HG03378 (cell line): ENCODE data around the gene DPM3.
"Not testable (repeated sequence)": the region's sequence is repeated elsewhere in the genome, so short reads cannot be mapped to it uniquely, and the experiment has no call there.

Experiments
- ATAC-seq: cut with Tn5 transposase; IDR thresholded peaks from one replicate; pipeline ENCODE4 v1.9.1; 2021; ENCODE audit warnings: mild to moderate bottlenecking, moderate library complexity; ENCODE audit not compliant: unreplicated experiment

Gene DPM3

DNA sequence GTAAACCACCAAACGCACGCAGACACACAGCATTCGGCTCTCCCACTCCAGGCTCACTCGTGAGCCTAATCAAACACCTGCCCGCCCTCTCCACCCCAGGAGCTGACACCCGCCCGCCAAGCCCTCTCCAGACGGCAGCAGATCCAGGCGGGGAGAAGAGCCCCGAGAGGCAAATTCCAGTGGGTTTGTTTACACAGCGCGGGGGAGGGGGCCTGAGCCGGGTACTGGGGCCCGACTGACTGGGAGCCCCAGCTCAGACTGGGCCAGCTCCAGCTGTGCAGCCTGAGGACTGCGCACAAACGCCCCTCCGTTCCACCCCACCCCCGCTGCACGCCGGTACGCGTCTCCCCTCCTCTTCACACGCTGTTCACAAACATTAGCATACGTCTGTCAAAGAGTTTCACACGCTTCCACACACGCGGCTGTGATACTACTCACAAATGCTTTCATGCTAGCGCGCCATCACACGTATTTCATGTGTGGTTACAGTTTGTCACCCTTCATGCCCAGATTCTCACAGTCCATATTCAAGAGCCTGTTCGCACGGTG lies 13.7 kb downstream of the DPM3 start:
- ATAC-seq, result no peak

DNA sequence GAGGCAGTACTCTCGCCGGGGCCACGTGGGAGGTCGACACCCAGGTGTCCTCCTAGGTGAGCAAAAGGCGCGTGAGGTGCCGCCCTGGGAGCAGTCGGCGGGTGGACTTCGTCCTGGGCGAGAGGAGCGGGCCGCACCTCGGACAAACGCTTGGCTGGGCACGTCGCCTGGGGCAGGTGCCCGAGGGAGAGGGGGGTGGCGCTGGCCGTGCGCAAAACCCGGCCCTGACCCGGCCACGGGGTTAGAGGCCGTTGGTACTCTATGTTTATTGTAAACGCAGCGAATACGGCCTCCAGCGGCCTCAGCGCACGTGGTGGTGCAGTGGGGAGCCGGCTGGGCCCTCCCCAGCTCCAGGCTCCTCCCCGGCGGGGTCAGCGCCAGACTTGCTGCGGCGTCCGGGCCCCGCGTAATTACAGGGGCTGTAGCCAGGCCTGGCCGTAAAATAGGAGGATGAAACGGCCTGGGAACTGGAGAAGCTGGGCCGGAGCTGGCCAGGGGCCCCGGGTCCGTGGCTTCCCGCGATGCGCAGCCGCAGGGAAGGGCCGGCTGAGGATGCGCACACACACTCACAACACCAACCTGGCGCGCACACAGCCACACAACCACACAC lies 14.3 kb downstream of the DPM3 start:
- ATAC-seq, result no peak

DNA sequence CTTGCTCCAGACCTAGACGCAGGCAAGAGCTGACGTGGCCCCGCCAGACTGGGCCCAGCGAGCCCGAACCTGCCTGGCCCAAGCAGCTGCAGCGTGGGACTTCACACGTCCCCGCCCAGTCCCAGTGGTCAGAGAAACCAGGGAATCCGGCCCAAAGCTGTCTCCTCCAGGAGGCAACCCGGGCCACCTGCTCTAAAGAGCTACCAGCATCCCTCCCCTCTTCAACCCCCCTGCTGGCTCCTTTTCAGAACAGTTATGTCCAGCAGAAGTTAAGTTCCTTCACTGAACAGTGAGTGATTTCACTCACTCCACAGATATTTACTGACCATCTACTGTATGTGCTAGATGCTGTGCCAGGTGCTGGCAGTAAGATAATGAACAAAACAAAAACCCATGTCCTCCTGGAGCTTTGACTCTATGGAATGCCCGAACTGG lies 14.8 kb downstream of the DPM3 start:
- no peak for ATAC-seq

DNA sequence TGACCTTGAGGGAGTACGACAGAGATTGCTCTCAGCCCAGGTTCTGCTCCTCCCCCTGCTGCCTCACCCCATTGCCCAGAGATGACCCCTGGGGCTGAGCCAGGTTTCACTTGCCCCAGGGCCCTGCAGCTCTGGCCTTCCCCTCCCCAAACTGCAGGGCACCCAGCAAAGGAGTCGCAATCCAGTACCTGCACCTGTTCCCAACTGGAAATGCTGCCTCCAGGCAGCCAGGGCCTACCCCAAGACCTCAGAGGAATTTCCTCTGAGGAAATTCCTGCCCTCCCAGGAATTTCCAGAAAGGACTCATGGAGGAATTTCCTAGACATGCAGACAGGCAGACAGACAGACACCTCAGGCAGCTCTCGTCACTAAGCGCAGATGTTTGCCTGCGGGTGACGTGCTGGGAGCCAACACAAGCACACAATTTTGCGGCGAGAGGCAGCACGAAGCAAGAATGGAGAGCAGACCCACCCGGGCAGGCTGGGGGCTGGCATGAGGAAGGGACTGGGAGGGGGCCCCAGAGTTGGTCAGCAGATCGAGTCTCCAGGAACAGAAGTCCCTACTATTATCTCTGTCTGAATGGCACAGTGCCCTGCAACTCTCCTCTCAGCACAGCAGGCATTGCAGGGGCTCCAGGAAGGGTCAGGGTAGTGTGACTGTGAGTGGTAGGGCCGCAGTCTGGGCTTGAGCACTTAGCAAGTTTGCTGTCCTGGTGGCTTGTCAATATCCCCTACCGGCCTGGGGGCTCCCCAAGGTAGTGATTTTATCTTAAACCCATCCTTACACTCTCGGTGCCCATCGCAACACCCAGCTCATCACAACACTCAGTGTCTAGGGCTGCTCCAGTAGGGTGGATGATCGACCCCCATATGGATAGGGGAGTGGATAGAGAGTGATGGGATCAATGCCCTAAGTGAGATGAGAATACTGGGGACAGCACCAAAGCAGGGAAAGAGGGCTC lies 15.5 kb downstream of the DPM3 start:
- ATAC-seq, result no peak

DNA sequence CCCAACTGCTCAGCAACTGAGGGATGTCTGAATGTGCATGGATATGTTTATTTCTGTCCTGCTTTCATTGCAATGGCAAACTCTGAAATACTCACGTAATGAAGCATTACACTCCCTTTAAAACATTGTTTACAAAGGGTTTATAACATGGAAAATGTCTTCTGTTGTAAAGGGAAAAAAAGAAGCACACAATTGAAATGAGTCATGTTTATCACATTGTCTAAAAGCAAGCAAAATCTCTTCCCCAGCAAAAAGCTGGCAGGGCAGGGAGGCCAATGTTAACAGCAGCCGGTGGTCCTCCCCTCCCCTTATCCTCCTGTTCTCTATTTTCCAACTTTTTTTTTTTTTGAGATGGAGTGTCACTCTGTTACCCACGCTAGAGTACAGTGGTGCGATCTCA lies 16.5 kb downstream of the DPM3 start:
- no peak for ATAC-seq

DNA sequence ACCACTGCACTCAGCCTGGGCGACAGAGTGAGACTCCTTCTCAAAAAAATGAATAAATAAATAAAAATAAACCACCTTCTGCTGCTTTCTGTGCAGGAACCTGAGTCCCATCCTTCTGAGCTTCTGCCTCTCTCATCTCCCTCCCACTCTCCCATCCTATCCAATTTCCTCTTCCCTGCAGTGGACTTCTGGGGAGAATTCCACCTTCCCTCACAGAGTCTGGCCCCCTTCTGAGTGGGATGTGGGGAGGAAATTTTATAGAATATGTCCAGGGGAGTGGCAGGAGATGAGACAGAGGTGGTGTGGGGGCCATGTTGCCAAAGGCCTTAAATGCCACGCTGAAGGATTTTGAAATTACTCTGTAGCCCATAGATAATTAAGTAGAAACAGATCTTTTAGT lies 18.0 kb downstream of the DPM3 start:
- ATAC-seq, result no peak

DNA sequence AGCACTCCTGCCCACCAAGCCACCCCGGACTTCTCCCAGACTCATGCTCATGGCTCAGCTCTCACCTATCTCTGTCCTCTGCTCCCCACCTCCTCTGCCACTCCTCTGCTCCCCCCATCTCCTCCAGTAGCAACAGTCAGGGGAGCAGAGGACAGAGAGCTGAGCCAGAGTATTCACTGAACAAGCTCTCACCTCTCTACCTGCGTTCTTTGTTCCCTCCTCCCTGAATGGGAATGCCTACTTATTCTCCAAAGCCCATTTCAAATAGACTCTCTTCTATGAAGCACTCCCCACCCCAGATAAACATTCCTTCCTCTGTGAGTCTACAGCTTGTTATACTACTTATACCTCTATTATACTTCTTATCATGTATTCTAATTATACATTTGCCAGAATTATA lies 19.1 kb downstream of the DPM3 start:
- no peak for ATAC-seq

DNA sequence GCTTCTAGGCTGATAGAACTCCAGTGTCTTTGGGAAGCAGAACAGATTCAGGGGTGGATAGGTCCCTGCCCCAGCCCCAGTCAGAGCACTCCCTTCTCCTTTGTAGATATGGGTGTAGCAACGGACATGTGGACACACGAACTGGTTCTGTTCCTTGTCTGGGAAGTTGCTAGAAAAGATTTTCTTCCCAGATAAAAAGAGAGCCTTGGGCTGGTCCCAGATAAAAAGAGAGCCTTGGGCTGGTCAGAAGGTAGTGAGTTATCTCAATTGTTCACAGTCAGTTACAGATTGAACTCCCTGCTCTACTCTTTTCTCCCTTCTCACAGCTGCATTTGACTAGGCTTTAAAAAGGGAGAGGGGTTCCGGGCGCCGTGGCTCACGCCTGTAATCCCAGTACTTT lies 20.1 kb downstream of the DPM3 start:
- no peak for ATAC-seq

DNA sequence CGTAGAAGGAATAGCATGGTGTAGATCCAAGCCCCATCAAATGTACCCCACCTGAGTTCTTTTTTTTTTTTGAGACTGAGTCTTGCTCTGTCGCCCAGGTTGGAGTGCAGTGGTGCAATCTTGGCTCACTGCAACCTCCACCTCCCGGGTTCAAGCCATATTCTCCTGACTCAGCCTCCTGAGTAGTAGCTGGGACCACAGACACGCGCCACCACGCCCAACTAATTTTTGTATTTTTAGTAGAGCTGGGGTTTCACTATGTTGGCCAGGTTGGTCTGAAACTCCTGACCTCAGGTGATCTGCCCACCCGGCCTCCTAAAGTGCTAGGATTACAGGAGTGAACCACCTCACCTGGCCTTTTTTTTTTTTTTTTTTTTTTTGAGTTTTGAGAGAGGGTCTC lies 22.2 kb downstream of the DPM3 start:
- ATAC-seq, result not testable (repeated sequence)

DNA sequence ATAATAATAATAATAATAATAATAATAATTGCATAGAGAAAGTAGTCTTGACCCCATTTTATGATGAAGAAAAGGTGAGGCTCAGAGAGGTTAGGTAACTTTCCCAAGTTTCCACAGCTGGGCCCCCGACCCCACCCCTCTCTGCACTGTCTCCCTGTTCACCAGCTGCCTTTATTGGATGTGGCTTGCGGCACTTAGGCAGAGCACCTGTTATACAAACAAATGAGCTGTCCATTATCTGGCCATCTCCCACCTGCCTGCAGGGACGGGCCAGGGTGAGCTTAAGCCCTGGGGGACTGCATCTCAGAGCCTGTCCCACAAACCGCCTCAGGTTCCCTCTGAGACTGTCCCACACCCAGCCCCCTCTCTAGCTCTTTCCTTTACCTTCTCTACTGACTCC lies 22.7 kb downstream of the DPM3 start:
- no peak for ATAC-seq

DNA sequence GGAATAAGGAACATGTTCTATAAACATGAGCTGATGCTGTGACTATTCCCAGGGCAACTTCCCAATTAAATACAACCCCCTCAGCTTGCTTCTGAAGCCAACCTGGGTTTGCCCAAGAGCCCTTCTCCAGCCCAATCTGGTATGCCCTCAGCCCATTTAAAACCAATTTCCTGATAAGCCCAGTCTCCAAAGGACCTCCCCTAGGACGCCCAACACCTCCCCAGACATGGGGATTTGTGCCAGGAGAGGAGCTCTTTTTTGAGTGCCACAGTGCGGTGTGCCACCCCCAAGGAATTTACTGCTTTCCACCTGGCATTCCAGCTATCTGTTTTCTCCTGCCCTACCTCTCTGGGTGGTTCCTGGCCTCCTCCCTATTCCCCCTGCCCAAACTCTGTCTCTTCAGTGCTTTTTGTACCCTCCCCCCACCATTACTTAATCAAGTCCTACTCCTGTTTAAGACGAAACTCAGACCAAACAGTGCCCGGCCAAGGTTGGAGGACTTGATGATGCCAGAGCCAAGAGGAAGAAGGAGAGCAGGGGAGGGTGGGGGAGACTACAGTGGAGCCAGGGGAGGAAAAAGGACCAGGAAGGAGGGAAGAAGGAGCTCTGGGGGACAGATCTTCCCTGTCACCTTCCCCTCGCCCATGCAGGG lies 24.1 kb downstream of the DPM3 start:
- no peak for ATAC-seq

DNA sequence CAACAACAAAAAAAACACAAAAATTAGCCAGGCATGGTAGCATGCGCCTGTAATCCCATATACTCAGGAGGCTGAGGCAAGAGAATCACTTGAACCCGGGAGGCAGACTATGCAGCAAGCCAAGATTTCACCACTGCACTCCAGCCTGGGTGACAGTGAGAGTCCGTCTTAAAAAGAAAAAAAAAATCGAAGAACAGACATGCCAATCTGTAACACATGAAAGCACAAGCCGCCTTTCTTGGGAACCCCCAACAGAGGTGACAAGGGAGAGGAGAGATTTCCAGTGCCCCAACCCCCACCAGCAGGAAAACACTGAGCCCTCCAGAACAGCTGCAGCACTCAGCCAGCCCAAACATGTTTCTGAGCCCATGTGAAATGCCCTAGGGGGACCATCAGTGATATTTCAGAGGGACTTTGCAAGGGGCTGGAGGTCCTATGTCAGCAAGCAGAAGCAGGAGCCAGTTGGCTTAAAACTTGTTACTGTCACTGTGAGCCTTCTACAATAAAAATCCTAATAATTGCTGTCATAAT lies 26.8 kb downstream of the DPM3 start:
- ATAC-seq, result no peak

DNA sequence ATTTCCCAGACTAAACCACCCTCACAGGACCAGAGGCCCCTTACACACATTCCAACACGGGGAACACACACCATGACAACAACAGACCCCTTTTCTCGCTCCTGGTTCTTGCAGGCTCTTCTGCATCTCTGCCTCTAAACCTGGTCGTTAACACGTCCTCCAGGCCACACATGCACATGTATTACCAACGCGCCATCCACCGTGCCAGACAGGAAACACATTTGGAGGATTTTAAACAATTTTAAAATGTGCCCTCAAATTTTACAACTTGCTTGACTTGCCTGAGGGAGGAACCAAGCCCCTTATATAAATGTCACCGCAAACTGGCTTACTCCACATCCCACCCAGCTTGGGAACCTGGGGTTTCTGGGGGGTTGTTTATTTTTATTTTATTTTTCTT lies 29.5 kb downstream of the DPM3 start:
- ATAC-seq, result no peak

DNA sequence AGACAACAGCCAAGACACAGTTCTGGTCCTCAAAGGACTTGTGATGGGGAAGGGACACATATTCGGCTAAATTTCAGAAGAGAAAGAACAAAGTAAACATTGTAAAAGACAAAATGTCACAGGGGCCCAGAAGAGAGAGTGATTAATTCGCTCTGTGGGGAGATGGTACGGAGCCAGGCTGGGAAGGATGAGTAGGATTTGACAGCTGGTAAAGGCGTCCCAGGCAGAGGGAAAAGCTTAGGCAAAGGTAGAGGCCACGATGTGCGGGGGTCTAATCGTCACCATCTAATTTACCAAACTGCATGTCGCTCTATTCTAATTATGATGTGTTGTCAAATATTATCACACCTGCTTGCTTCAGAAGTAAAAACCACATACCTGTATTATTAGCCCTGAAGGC lies 29.9 kb downstream of the DPM3 start:
- ATAC-seq, result no peak

DNA sequence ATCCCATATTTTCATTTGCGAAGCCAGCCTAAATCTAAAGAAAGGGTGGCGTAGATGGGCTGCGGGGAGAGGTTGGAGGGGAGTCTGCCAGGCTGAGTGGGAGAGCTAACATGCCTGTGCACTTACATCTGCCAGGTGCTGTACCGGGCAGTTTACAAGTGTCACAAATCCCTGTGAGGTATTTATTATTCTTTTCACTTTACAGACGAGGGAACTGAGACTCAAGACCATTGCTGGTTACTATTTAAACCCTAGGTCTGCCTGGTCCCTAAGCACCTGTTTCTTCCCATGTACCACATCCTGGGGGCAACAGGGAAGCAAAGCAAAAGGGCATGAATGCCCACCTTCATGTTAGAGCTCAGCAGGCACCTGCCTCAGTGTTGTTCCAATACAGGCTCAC lies 32.0 kb downstream of the DPM3 start:
- ATAC-seq, result no peak

DNA sequence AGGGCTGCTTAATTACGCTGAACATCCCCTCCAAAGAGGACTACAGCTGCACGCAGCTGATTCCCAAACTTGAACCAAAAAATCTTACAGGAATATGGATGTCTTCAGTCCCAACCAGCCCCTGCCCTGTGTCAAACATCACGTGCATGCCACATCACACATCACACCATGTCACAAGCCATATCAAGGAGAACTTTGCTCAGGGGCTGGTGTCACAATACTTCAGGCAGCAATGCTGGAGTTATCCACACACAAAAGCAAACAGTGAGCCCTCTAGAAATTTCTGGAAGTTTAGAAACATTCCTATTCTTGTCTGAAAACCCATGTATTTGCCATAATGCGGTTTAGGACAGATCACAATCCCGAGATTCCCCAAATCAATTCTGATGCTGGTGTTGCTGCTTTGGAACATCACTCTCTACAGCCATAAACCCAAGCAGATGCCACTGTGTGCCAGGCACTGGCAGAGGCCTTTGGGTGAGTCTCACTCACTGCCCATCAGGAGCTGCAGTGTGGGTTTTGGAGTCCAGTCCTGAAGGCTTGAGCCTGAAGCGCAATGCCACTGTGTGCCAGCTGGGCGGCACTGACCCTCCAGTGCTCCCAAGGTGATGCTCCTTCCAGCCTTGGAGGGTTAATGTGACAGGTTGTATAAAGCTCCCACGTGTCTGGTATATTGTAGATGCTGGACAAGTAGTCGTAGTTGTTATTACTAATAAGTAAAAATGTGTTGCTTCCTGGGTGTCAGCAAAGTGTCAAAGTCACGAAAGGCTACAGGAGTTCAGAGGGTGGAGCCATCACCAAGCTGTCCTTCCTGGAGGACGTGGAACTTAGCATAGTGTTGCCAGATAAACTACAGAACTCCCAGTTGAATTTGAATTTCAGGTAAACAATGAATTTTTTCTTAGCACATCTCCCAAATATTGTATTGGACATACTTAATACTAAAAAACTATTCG lies 32.7 kb downstream of the DPM3 start:
- no peak for ATAC-seq

DNA sequence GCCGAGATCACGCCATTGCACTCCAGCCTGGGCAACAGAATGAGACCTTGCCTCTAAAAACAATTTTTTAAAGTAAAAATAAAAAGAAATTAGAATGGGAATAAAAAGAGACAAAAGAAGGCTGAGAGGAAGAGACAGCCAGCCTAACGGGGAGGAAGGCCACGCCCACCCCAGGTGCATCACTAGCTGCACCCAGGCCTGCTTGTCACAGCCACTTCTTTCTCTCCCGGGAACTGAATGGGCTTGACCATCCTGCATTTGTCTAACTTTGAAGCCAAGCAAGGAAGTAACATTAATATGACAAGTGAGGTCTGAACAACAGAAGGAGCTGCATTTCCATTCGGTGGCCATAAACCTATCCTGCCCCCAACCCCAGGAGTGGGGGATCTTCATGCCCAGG lies 33.5 kb downstream of the DPM3 start:
- ATAC-seq, result no peak

DNA sequence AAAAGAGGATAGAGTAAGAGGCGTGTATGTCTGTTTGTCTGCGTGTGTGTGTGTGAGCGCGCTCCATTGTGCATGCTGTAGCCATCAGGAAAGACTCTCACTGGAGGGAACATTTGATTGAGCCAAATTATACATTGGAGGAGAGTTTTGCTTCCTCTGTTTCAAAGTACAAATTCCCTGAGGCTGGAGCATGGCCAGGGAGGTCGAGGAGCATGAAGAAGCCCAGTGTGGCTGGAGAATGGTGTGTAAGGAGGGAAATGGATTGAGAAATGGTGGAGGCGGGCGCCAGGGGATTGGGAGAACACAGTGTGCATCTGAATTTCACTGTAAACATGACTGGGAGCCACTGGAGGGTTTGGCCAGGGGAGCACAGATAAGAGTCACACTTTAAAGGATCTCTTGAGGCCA lies 34.7 kb downstream of the DPM3 start:
- ATAC-seq, result no peak

DNA sequence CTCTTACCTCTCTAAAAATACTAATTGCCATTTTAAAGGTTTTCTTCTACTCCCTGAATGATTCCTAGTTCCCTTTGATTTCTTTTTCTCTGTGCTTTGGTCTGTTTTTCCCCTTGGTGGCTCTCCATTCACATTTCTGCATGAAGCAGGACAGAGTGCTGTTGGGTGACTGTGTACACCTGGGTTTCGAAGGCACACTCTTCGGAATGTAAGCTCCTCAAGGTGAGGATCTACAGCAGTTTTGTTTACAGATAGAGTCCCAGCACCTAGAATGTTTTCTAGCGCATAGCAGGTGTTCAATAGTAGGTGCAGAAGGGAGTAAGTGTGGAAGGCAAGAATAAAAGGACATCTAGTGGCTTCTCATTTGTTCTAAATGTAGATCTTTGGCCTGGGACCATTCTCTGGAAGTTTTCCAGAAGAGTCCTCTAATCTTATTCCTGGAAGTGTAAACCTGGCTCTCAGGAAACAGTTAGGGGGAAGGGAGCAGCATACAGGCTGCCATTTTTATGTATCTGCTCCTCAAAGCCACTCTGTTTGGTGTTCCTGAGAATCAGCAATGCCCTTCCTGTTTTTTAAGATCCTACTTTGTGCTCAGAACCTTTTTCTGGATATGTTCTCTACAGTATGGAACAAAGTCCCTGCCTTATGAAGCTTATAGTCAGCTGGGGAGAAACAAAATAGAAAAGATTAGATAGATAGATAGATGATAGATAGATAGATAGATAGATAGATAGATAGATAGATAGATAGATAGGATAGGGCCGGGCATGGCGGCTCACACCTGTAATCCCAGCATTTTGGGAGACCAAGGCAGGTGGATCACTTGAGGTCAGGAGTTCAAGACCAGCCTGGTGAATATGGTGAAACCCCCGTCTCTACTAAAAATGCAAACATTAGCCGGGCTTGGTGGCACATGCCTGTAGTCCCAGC lies 35.5 kb downstream of the DPM3 start:
- no peak for ATAC-seq
